NB4 (cell line): ENCODE data around the gene RABGGTA.
"Not testable (repeated sequence)": the region's sequence is repeated elsewhere in the genome, so short reads cannot be mapped to it uniquely, and the experiment has no call there.

Experiments used
- CTCF ChIP-seq: IDR thresholded peaks from one replicate; pipeline ENCODE4 v1.5.1; 2012; ENCODE audit warnings: low read depth, low read length
- POLR2A ChIP-seq: IDR thresholded peaks from 2 replicates; pipeline ENCODE4 v1.6.1; 2011; ENCODE audit warnings: mild to moderate bottlenecking; ENCODE audit not compliant: insufficient read length; ENCODE audit errors: extremely low read depth

- TF ChIP-seq CTCF, POLR2A: not testable (repeated sequence)
Observed at GRCh38 chr14:24222987-24223386, 48.4 kb downstream of the RABGGTA start.
